ENCODE data around the gene HPSE2. TPM values are rescaled to one million over a fixed set of nuclear protein-coding genes. Genes with fewer than 3 reads are reported as not detected.

Gene HPSE2
- total and polyA plus RNA-seq, 2 experiments from 2014 or later: not detected

- 94 to 96% methylated on average over 16 to 18 of the region's 18 CpGs for WGBS, 2 experiments (ENCODE audit: low coverage in 1 of 2, low lambda C conversion rate in 2 of 2, missing lambda C conversion rate in 2 of 2)
- peaks cover 4% of the 10 kb centered on the region; the same call in 1 of the 2 replicates for H3K4me1 ChIP-seq (ENCODE audit: insufficient read depth)
- H3K9me2 ChIP-seq (ENCODE audit: insufficient read depth): no peaks in the 10 kb centered on the region
- TF ChIP-seq EZH2phosphoT487 (IDR thresholded peaks at IDR 0.05; ENCODE audit: insufficient read depth, low read depth) (no peak), EZH2 (IDR thresholded peaks at IDR 0.05; ENCODE audit: insufficient read depth, poor library complexity, severe bottlenecking) (no peak)
- no peaks in the 10 kb centered on the region for H3K36me3 ChIP-seq (ENCODE audit: low read depth)
- H3K9ac ChIP-seq: no peak overlapping the region
- H3K9me3 ChIP-seq (ENCODE audit: low read depth): no peaks in the 10 kb centered on the region
- no peaks in the 10 kb centered on the region for H3K27me3 ChIP-seq (replicated peaks; ENCODE audit: insufficient read depth)
- no peak overlapping the region for H2AFZ ChIP-seq
- in situ Hi-C loops (cut with MboI): no loop called here
- no peaks in the 10 kb centered on the region for H3K79me2 ChIP-seq (ENCODE audit: insufficient read depth)
- H3F3A ChIP-seq (ENCODE audit: insufficient read depth): 0 out of 2 replicates have a peak, but pooled peaks cover 5% of the 10 kb centered on the region
- H3K4me3 ChIP-seq: no peak overlapping the region
- no peaks in the 10 kb centered on the region for H4K20me1 ChIP-seq (ENCODE audit: insufficient read depth)
- H3K4me2 ChIP-seq (ENCODE audit: unreplicated experiment): no peak overlapping the region
- H3K27ac ChIP-seq: no peak overlapping the region
- DNase-seq: no peak
Observed at GRCh38 chr10:98416606-98417388, 818.9 kb downstream of the HPSE2 start.

GRCh38 chr10:98415731-98416119 is 819.9 kb downstream of the HPSE2 start:
- no peak for TF ChIP-seq EZH2 (IDR thresholded peaks at IDR 0.05; ENCODE audit: insufficient read depth, poor library complexity, severe bottlenecking)
- TF ChIP-seq EZH2phosphoT487 (IDR thresholded peaks at IDR 0.05; ENCODE audit: insufficient read depth, low read depth): no peak
- no peak overlapping the region for H3K4me2 ChIP-seq (ENCODE audit: unreplicated experiment)
- no peak overlapping the region for H3K4me3 ChIP-seq
- no peak overlapping the region for H3K9ac ChIP-seq
- DNase-seq: no peak
- WGBS, 2 experiments (ENCODE audit: low coverage in 1 of 2, low lambda C conversion rate in 2 of 2, missing lambda C conversion rate in 2 of 2): 59% methylated on average over 8 of the region's 8 CpGs
- no peaks in the 10 kb centered on the region for H4K20me1 ChIP-seq (ENCODE audit: insufficient read depth)
- H3K27ac ChIP-seq: no peak overlapping the region
- H3K79me2 ChIP-seq (ENCODE audit: insufficient read depth): no peaks in the 10 kb centered on the region
- no peaks in the 10 kb centered on the region for H3K27me3 ChIP-seq (replicated peaks; ENCODE audit: insufficient read depth)
- 0 out of 2 replicates have a peak, but pooled peaks cover 5% of the 10 kb centered on the region for H3F3A ChIP-seq (ENCODE audit: insufficient read depth)
- no peaks in the 10 kb centered on the region for H3K9me3 ChIP-seq (ENCODE audit: low read depth)
- no peaks in the 10 kb centered on the region for H3K9me2 ChIP-seq (ENCODE audit: insufficient read depth)
- no peaks in the 10 kb centered on the region for H3K36me3 ChIP-seq (ENCODE audit: low read depth)
- in situ Hi-C loops (cut with MboI): no loop called here
- H2AFZ ChIP-seq: no peak overlapping the region
- H3K4me1 ChIP-seq (ENCODE audit: insufficient read depth): peaks cover 4% of the 10 kb centered on the region; the same call in 1 of the 2 replicates

DNA sequence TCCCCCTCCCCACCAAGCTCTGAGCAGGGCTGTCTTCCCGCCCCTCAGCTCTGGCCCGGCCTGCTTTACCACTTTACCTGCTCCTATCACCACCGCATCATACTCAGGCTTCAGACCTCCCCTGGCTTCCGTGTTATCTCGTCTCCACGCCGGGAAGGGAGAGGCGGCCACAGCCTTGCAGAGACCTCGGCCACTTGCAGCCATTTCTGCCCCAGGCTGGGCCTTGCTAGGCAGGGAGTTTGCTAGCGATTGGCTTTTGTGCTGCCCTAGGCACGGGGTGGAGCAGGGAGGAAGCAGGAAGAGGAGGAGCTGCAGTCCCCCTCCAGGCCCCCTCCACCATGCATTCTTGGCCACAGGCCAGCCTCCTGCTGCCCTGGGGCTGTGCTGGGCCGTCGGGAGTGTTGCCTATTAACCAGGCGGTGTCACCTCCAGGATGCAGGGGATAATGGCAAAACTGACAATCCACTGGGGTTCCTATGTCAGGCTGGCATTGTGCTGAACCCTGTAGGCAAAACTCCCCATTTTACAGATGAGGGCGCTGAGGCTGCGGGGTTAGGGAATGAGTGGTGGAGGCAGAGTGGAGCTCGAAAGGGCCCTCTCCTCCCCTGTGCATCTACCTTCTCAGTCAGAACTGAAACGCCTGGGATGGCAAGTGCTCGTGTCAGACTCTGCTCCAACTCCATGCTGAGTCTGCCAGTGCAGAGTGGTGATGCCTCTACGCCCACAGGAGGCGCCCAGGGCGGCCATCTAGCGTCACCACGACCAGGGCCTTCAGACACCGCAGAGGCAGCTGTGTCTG is 820.5 kb downstream of the HPSE2 start, which contains the start of gene PYROXD2:
TSS of gene PYROXD2 (minus strand) at position 251 of the 799 bp plus-strand sequence. CDS start at position 204, 47 bp downstream.
- H3F3A ChIP-seq (ENCODE audit: insufficient read depth): 0 out of 2 replicates have a peak, but pooled peaks cover 5% of the 10 kb centered on the region
- WGBS, 2 experiments (ENCODE audit: low coverage in 1 of 2, low lambda C conversion rate in 2 of 2, missing lambda C conversion rate in 2 of 2): 24% methylated on average over 24 to 25 of the region's 25 CpGs
- in situ Hi-C loops (cut with MboI): no loop called here
- DNase-seq: peak; percentile 94
- peak within 1 kb of the TSS; percentile 77 for H3K9ac ChIP-seq
- H3K27ac ChIP-seq: no peak within 1 kb of the TSS
- H3K9me3 ChIP-seq (ENCODE audit: low read depth): no peaks in the 10 kb centered on the region
- H3K79me2 ChIP-seq (ENCODE audit: insufficient read depth): no peaks in the 10 kb centered on the region
- no peaks in the 10 kb centered on the region for H4K20me1 ChIP-seq (ENCODE audit: insufficient read depth)
- peak within 1 kb of the TSS; percentile 84 for H3K4me2 ChIP-seq (ENCODE audit: unreplicated experiment)
- TF ChIP-seq EZH2phosphoT487 (IDR thresholded peaks at IDR 0.05; ENCODE audit: insufficient read depth, low read depth) (no peak), EZH2 (IDR thresholded peaks at IDR 0.05; ENCODE audit: insufficient read depth, poor library complexity, severe bottlenecking) (no peak)
- H3K27me3 ChIP-seq (replicated peaks; ENCODE audit: insufficient read depth): no peaks in the 10 kb centered on the region
- H3K9me2 ChIP-seq (ENCODE audit: insufficient read depth): no peaks in the 10 kb centered on the region
- H2AFZ ChIP-seq: peak within 1 kb of the TSS; percentile 68
- peaks cover 4% of the 10 kb centered on the region; the same call in 1 of the 2 replicates for H3K4me1 ChIP-seq (ENCODE audit: insufficient read depth)
- peak within 1 kb of the TSS; percentile 79 for H3K4me3 ChIP-seq
- H3K36me3 ChIP-seq (ENCODE audit: low read depth): no peaks in the 10 kb centered on the region

DNA sequence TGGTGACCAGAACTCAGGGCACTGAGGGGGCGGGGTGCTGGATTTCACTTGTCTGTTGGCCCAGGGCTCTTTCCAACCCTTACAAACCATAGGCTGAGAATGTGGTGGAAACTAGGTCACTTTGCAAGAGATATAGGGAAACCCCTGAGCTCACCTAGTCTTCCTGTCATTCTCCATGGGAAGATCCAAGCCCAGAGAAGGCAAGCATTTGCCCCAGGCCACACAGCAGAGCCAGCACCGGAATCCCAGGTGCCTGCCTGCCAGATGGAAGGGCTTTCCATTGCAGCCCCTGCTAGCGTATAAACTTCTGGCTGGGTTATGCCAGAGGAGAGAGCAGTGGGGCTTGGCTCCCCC is 821.1 kb downstream of the HPSE2 start:
- Histone ChIP-seq H3K4me2 (ENCODE audit: unreplicated experiment) (peak overlapping the region; percentile 84), H4K20me1 (ENCODE audit: insufficient read depth) (no peaks in the 10 kb centered on the region), H3K36me3 (ENCODE audit: low read depth) (no peaks in the 10 kb centered on the region), H3K27ac (no peak overlapping the region), H3K4me1 (ENCODE audit: insufficient read depth) (peaks cover 4% of the 10 kb centered on the region; the same call in 1 of the 2 replicates), H3K27me3 (replicated peaks; ENCODE audit: insufficient read depth) (no peaks in the 10 kb centered on the region), H3K4me3 (peak overlapping the region; percentile 79), H3K9ac (peak overlapping the region; percentile 77), H3K9me3 (ENCODE audit: low read depth) (no peaks in the 10 kb centered on the region), H3K79me2 (ENCODE audit: insufficient read depth) (no peaks in the 10 kb centered on the region), H3K9me2 (ENCODE audit: insufficient read depth) (no peaks in the 10 kb centered on the region), H2AFZ (peak overlapping the region; percentile 68), H3F3A (ENCODE audit: insufficient read depth) (0 out of 2 replicates have a peak, but pooled peaks cover 5% of the 10 kb centered on the region)
- in situ Hi-C loops (cut with MboI): no loop called here
- 15 to 17% methylated on average over 3 of the region's 3 CpGs for WGBS, 2 experiments (ENCODE audit: low coverage in 1 of 2, low lambda C conversion rate in 2 of 2, missing lambda C conversion rate in 2 of 2)
- DNase-seq: peak; percentile 32
- TF ChIP-seq EZH2 (IDR thresholded peaks at IDR 0.05; ENCODE audit: insufficient read depth, poor library complexity, severe bottlenecking) (no peak), EZH2phosphoT487 (IDR thresholded peaks at IDR 0.05; ENCODE audit: insufficient read depth, low read depth) (no peak)

Measured in GM23248 (cell line).